ENCODE results near the gene ATG13.

DNA sequence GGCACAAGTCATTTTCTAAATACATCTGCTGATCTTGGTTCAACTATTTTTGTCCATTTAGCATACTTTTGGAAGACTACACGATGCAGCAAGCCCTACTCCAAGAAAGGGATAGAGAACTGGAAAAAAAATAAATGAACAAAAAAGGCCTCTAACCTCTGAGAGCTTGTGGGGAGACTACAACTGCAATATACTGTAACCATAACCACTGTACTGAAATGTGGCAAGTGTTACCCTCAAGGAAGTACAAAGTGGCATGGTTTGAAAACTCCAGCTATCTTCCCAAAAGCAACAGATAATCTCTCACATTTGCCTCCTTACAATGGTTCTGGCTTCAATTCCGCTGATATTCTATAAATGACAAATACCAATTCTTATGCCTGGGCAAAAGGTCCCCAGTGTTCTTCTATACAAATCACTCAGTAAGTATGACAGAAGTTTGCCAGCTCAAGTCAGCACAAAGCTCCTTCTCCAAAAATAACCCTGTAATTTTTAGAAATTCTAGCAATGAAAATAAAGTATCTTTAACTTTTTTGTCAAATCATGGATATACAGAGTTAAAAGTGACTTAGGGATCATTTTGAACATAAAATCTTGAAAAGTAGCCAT, 46.5 kb upstream of the ATG13 start:
- no peak for TF ChIP-seq SIN3A (IDR thresholded peaks at IDR 0.05; ENCODE audit: borderline replicate concordance, insufficient read depth, low read length)
- TF ChIP-seq REST (IDR thresholded peaks at IDR 0.05; ENCODE audit: insufficient read depth in 1 of 2, low read depth in 2 of 2, low read length in 2 of 2): no peak
- no peak for TF ChIP-seq POLR2AphosphoS5 (IDR thresholded peaks at IDR 0.05; ENCODE audit: low read depth, low read length)

Measured in PFSK-1 (cell line).